GM12878 (cell line): ENCODE data around the gene VMP1. TPM values are rescaled to one million over a fixed set of nuclear protein-coding genes. Genes with fewer than 3 reads are reported as not detected.

Experiments used
- BHLHE40 ChIP-seq, 2 experiments: fragments of 450-650 bp in 1 of 2; IDR thresholded peaks; 2 replicates each; pipeline ENCODE4 v1.6.1; 2011 to 2017; ENCODE audit warnings: low read depth in 2 of 2, borderline replicate concordance in 1 of 2, improper control_type of control experiment in 1 of 2, low read length in 1 of 2, mild to moderate bottlenecking in 1 of 2
- CHD2 ChIP-seq: IDR thresholded peaks from 2 replicates; pipeline ENCODE4 v1.6.1; 2011; ENCODE audit warnings: low read depth, low read length, improper control_type of control experiment, borderline replicate concordance
- DPF2 ChIP-seq: fragments of 450-650 bp; IDR thresholded peaks from 2 replicates; pipeline ENCODE4 v1.6.1; 2017; ENCODE audit warnings: mild to moderate bottlenecking
- E4F1 ChIP-seq: fragments of 450-650 bp; IDR thresholded peaks from 2 replicates; pipeline ENCODE4 v1.6.1; 2018; ENCODE audit warnings: borderline replicate concordance, mild to moderate bottlenecking; ENCODE audit not compliant: partially characterized antibody
- EED ChIP-seq: sonication (generic); IDR thresholded peaks from 2 replicates; pipeline ENCODE4 v1.6.1; 2016; ENCODE audit warnings: antibody characterized with exemption, low read depth
- MEF2A ChIP-seq: IDR thresholded peaks from 2 replicates; pipeline ENCODE4 v1.6.1; 2011; ENCODE audit warnings: low read depth, mild to moderate bottlenecking, low read length, moderate library complexity; ENCODE audit not compliant: insufficient read depth
- MYC ChIP-seq: IDR thresholded peaks from 2 replicates; pipeline ENCODE4 v1.6.1; 2011; ENCODE audit warnings: mild to moderate bottlenecking, low read length, moderate library complexity, inconsistent platforms; ENCODE audit not compliant: insufficient read depth, insufficient replicate concordance, insufficient read length, severe bottlenecking
- NKRF ChIP-seq: fragments of 450-650 bp; conservative IDR thresholded peaks from 2 replicates; pipeline ENCODE4 v1.6.1; 2017; ENCODE audit warnings: mild to moderate bottlenecking, moderate library complexity
- PRDM15 ChIP-seq: fragments of 450-650 bp; formaldehyde crosslinking; IDR thresholded peaks from 2 replicates; pipeline ENCODE4 v1.4.0; 2020; ENCODE audit warnings: mild to moderate bottlenecking, moderate library complexity
- REST ChIP-seq: IDR thresholded peaks from 2 replicates; pipeline ENCODE4 v1.6.1; 2012; ENCODE audit warnings: mild to moderate bottlenecking, low read depth, low read length
- SIX5 ChIP-seq: IDR thresholded peaks from 2 replicates; pipeline ENCODE4 v1.6.1; 2011; ENCODE audit warnings: mild to moderate bottlenecking, low read depth, low read length, moderate library complexity; ENCODE audit not compliant: severe bottlenecking
- SREBF1 ChIP-seq: IDR thresholded peaks from 2 replicates; pipeline ENCODE4 v1.6.1; 2012; ENCODE audit warnings: mild to moderate bottlenecking, low read length
- STAT3 ChIP-seq: IDR thresholded peaks from 2 replicates; pipeline ENCODE4 v1.6.1; 2011; ENCODE audit warnings: low read depth, low read length, improper control_type of control experiment
- TAF1 ChIP-seq: IDR thresholded peaks from 2 replicates; pipeline ENCODE4 v1.6.1; 2011; ENCODE audit warnings: mild to moderate bottlenecking, low read depth, low read length, borderline replicate concordance
- USF1 ChIP-seq: IDR thresholded peaks from 2 replicates; pipeline ENCODE4 v1.6.1; 2011; ENCODE audit warnings: borderline replicate concordance, low read depth, mild to moderate bottlenecking, moderate library complexity, mixed read lengths, low read length; ENCODE audit not compliant: insufficient read depth; ENCODE audit errors: extremely low read length
- YY1 ChIP-seq: IDR thresholded peaks from 2 replicates; pipeline ENCODE4 v1.6.1; 2011; ENCODE audit warnings: low read depth, mild to moderate bottlenecking, low read length
- polyA plus RNA-seq, 11 experiments: library from polyadenylated mRNA; depleted of rRNA in 4 of 11; unstranded in 6 of 11; stranded (reverse) in 5 of 11; fragments of >200 nt; fragmentation: Nextera tagmentation in 4 of 11; fragmentation: Illumina TruSeq in 1 of 11; extraction: Ambion mirVana in 4 of 11; extraction: Trizol in 1 of 11; gene quantifications; 1 replicate in 1 of 11; 2 replicates in 10 of 11; pipeline versions ENCODE4 v1.2.1 to v1.2.3, GENCODE V29; 2011 to 2016; ENCODE audit warnings: inconsistent platforms in 2 of 11, missing spikeins in 2 of 11, low read depth in 1 of 11
- total RNA-seq, 4 experiments: library from RNA; depleted of rRNA in 3 of 4; stranded (reverse); fragments of >200 nt in 3 of 4; fragmentation: Illumina TruSeq in 1 of 4; extraction: Trizol in 1 of 4; gene quantifications; 2 replicates each; pipeline versions ENCODE4 v1.2.1 to v1.2.3, GENCODE V29; 2013 to 2021

VMP1 gene
- total and polyA plus RNA-seq, 10 of the 15 experiments (the other 5 are each of a cell fraction or from before 2014, with no cell fraction given): 88.4 to 199 (median 132) TPM

- TF ChIP-seq REST (no peak), BHLHE40 (IDR thresholded peaks at IDR 0.05; ENCODE audit: borderline replicate concordance in 1 of 2, low read depth in 2 of 2, low read length in 1 of 2) (no peak), CHD2 (no peak), DPF2 (no peak), PRDM15 (CRISPR knock-in tag) (0 out of 2 replicates have a peak, but pooled peaks have one; percentile 39), EED (no peak), TAF1 (no peak), SREBF1 (no peak), E4F1 (no peak), MEF2A (no peak), MYC (no peak), USF1 (no peak), YY1 (no peak), STAT3 (no peak), SIX5 (no peak), NKRF (no peak)
Measured at GRCh38 chr17:59844884-59845594, 137.6 kb downstream of the VMP1 start (continued).
